Motor neuron (in vitro differentiated cells): Measurements from ENCODE around the gene SLC6A19. TPM values are rescaled to one million over a fixed set of nuclear protein-coding genes. Genes with fewer than 3 reads are reported as not detected.

Experiments used
- ATAC-seq, 8 experiments: fragments of 200-7000 bp; cut with Tn5 transposase; replicated peaks in 6 of 8; 2 replicates each; pipeline ENCODE4 v1.8.0; 2021; ENCODE audit warnings: mild to moderate bottlenecking in 8 of 8, moderate library complexity in 8 of 8
- H3K27ac ChIP-seq, 2 donors: fragments of 250-450 bp; sonication (Bioruptor Pico); 2 replicates each; pipeline ENCODE4 v1.9.0; 2021; ENCODE audit warnings: antibody characterized with exemption in 2 of 2, mild to moderate bottlenecking in 2 of 2, moderate library complexity in 1 of 2
- H3K4me1 ChIP-seq, 2 donors: fragments of 250-450 bp; sonication (Bioruptor Pico); replicated peaks in 1 of 2; 2 replicates each; pipeline ENCODE4 v1.6.1; 2021; ENCODE audit warnings: antibody characterized with exemption in 2 of 2, mild to moderate bottlenecking in 2 of 2, moderate library complexity in 1 of 2
- H3K4me3 ChIP-seq, 5 donors: fragments of 250-450 bp; sonication (Bioruptor Pico); 2 replicates each; pipeline ENCODE4 v1.9.0; 2021; ENCODE audit warnings: antibody characterized with exemption in 5 of 5, mild to moderate bottlenecking in 5 of 5, moderate library complexity in 4 of 5
- WGBS, 10 experiments: fragments of 450-650 bp; shearing (Covaris generic); methylation state at CpG; one replicate each; pipeline ENCODE4 v1.0.0; 2022; 5-methylcytosine and 5-hydroxymethylcytosine counted together
- in situ Hi-C, 9 experiments: fragments of 400-800 bp; cut with MboI; loops; one replicate each; pipeline ENCODE4 v1.15.0; 2021; ENCODE audit warnings: low sequenced_read_pairs in 9 of 9, low pct_unique_long_range_greater_than_20kb in 2 of 9; ENCODE audit not compliant: unreplicated experiment in 9 of 9
- total RNA-seq, 8 experiments: library from RNA; unstranded; fragments of 300-600 nt; gene quantifications; 2 replicates each; pipeline versions ENCODE4 v1.2.3 to v1.2.4, GENCODE V29; 2022

Gene SLC6A19
- total RNA-seq, 8 experiments from 2014 or later: 0.04 to 0.24 (median 0.10) TPM; not detected in 3

DNA sequence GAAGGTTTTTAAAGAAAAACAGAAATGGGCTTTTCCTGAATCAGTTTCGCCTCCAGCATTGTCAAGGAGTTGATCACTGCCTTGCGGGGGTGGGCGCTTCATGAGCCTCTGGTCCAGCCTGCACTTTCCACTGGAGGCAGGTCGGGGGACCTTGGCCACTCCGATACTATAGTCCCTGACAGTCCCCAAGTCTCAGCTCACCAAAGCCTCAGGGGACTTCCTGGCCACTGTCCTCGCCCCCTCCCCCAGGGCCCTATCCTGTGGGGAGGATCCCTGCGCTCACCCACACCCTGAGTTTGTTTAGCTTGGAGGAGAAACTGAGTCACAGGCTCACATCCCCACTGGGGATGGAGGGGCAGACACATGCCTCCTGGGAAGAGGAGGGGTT is 1.4 kb downstream of the SLC6A19 start:
- 60 to 100% (median 73%) methylated on average over 1 to 6 of the region's 7 CpGs; no CpG with 5 or more reads in 5 of the 10 experiments for WGBS, 10 experiments
- Histone ChIP-seq H3K4me1 (peaks cover 0 to 5% of the 10 kb centered on the region in 2 donors), H3K27ac (no peak overlapping the region), H3K4me3 (no peak overlapping the region)
- ATAC-seq: no peak
- in situ Hi-C loops: loop anchor here in 1 of 9 experiments (25.0 kb wide), 1 partner anchor 435 kb away; no protein-coding TSS in a partner anchor

DNA sequence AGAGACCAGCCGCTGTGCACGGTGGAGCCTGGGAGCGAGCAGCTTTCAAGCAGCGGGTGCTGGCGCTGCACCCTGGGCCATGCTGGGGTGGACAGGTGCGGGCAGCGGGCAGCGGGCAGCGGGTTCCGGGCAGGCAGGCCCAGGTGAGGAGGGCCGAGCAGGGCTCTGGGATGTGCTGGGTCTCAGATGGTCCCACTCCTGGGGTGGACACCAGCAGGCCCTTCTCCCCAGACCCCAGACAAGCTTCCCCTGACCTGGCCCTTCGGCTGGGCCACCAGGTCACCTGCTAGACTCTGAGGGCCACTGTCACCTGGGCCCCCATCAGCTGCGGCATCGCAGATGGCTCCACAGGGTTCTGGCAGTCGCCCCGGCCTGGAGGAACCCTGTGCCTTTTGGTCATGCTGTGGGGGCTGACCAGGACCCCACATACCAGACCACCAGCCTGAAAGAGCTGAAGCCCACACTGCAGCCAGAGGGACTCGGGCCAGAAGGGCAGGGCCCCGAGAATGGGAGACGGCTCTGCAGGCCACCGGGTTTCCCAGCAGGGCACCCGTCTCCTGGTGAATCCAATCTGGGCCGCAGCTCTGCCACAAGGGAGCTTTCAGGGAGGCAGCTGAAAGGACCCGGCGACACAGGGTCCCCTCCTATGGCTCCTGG is 2.0 kb downstream of the SLC6A19 start:
- no peak for ATAC-seq
- Histone ChIP-seq H3K27ac (no peak overlapping the region), H3K4me3 (no peak overlapping the region), H3K4me1 (peaks cover 0 to 5% of the 10 kb centered on the region in 2 donors)
- 56 to 100% methylated on average over 2 to 7 of the region's 24 CpGs; no CpG with 5 or more reads in 8 of the 10 experiments for WGBS, 10 experiments
- in situ Hi-C loops: loop anchor here in 1 of 9 experiments (25.0 kb wide), 1 partner anchor 434 kb away; no protein-coding TSS in a partner anchor

DNA sequence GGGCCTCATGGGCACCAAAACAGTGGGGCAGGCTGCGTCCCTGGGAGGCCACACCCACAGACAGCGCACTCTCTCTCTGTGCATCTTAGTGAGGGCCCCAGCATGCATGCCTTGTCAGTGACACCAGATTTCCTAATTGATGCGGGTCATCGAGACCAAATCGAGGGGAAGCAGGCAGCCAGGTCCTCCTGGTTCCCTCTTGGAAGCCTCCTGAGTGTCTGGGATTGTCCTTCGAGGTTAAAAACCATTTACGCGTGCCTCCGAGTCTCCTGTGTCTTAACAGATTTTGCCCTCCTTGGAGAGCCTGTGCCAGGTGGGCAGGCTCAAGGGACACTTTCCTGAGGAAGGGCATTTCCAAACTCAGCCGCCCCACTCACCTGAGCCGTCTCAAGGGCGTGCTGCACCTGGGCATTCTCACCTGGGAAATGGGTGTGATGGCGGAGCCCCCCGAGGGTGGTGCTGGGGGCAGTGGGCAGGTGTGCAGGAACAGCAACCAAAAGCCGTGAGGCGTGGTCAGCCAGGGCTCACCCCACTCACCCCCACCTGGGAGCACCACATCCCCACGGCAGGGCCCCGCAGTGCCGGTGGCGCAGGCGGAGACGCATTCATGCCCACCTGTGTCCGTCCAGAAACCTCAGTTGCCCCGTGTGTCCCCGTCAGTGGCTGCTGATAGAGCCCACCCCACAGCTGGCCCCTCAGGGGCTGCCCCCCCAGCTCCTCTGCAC is 2.7 kb downstream of the SLC6A19 start:
- ATAC-seq: no peak
- 20 to 100% (median 70%) methylated on average over 1 to 4 of the region's 25 CpGs; no CpG with 5 or more reads in 3 of the 10 experiments for WGBS, 10 experiments
- Histone ChIP-seq H3K4me3 (no peak overlapping the region), H3K4me1 (peaks cover 0 to 5% of the 10 kb centered on the region in 2 donors), H3K27ac (no peak overlapping the region)
- in situ Hi-C loops: loop anchor here in 1 of 9 experiments (25.0 kb wide), 1 partner anchor 433 kb away; no protein-coding TSS in a partner anchor

- H3K27ac ChIP-seq: no peak overlapping the region
- WGBS, 10 experiments: 0 to 63% (median 22%) methylated on average over 2 to 8 of the region's 18 CpGs; no CpG with 5 or more reads in 2 of the 10 experiments
- ATAC-seq: peak in 6 of 8 experiments; percentile 23 to 61 (median 50)
- no peak overlapping the region for H3K4me3 ChIP-seq
- in situ Hi-C loops: loop anchor here in 1 of 9 experiments (25.0 kb wide), 1 partner anchor 433 kb away; no protein-coding TSS in a partner anchor
- H3K4me1 ChIP-seq: peaks cover 0 to 4% of the 10 kb centered on the region in 2 donors
Observed at GRCh38 chr5:1204693-1205242, 3.4 kb downstream of the SLC6A19 start.

DNA sequence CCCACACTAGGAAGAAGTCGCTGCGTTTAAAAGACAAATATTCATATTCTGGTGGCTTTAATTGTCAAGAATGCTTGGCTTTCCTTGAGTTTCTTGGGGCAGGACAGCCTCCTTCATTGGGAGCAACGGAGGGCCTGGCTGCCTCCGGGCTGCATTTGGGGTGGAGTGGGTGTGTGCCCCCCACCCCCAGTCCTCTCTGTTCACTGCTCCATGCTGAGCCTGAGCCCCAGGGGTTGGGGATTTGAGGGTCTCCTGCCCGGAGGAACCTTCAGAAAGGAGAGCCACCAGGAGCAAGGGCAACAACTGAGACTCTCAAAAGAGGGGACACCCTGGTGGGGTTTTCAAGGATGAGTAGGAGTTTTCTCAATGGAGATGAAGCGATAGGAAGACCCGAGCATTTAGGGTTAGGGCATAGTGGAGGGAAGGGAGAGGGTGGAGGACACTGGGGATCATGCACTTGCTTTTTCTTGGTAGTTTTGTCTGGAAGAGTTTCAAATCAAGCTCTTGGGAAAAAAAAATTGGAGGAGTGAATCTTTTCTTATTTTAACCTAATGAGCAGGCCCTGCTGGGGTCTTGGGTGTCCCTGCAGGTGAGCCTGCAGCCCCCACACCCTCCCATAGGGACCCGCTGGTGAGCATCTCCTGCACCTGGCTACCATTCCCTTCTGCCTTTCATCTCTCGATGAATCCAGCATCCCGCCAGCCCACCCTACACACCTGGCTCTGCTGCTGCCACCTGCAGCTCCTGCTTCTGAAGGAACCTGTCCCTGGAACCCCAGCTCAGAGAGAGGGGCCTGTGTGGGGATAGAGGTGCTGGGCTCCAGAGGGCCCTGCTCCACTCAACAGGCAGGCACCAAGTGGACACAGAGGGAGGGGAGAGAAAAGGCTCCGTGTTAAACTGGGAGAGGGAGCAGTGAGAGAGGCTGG is 4.1 kb downstream of the SLC6A19 start:
- no peak for ATAC-seq
- H3K4me3 ChIP-seq: no peak overlapping the region
- H3K4me1 ChIP-seq: no peaks in the 10 kb centered on the region
- in situ Hi-C loops: loop anchor here in 1 of 9 experiments (25.0 kb wide), 1 partner anchor 432 kb away; no protein-coding TSS in a partner anchor
- H3K27ac ChIP-seq: no peak overlapping the region
- 7 to 96% (median 55%) methylated on average over 1 to 7 of the region's 11 CpGs; no CpG with 5 or more reads in 1 of the 10 experiments for WGBS, 10 experiments

DNA sequence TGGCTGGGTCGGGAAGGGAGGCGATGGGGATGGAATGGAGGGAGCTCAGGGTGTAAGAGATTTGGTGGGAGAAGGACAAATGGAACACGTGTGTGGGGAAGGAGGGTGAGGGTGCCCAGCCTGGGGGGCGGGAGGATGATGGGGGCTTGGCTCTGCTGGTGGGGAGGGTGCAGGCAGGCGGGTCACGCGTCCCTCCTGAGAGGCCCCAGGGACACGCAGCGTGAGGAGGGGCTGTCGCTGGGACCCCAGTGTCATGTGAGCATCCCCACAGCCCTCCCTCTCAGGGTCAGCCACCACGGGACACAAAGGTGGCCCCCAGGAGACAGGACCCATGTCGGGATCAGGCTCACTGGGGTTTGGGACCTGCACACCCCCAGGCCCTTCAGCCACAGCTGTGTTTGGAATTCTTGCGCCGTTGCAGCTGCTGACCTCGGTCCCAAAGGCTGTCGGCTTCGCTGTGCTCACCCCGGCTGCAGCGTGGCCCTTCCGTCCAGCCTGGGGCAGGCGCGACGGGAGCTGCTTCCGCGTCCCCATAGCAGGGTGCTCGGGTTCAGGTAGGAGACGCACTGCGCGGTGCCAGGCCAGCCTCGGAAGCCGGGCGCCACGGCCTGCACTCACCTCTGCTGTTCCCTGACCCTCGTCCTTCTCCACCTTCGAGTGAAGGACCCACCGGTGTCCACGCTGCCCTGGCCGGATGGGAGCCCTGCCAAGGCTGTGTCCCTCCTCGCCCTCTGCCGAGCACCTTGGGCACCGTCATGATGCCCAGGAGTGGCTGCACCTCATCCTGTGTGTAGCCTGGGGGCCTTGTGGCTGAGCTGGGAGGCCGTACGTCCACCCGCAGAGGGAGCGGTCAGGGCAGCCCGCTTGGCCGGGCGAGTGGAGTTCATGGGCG is 5.4 kb downstream of the SLC6A19 start:
- no peaks in the 10 kb centered on the region for H3K4me1 ChIP-seq
- ATAC-seq: no peak

DNA sequence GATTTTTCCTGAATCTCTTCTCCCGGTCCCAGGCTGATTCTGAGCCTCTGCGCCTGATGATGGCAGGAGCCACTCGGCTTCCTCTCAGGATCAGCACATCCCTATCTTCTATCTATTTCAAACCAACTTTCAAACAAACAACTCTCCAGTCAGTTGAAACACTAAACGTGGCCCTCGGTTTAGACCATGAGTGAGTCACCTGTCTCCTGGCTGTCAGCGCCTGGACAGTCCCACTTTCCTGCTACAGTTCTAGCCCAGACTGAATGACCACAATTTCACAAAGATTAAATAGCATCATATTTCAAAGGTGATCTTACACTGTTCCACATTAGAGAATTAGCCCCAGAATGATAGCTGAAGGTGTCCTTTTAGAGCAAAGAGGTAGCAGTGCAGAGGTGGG is 6.2 kb downstream of the SLC6A19 start:
- Histone ChIP-seq H3K4me3 (no peak overlapping the region), H3K27ac (no peak overlapping the region), H3K4me1 (no peaks in the 10 kb centered on the region)
- in situ Hi-C loops: loop anchor here in 1 of 9 experiments (25.0 kb wide), 1 partner anchor 430 kb away; no protein-coding TSS in a partner anchor
- peak in 2 of 8 experiments; percentile 15 to 19 for ATAC-seq
- 38 to 100% (median 80%) methylated on average over 1 to 6 of the region's 6 CpGs; no CpG with 5 or more reads in 3 of the 10 experiments for WGBS, 10 experiments

More for the DNA sequence above, 5.4 kb downstream of the SLC6A19 start:
- in situ Hi-C loops: loop anchor here in 1 of 9 experiments (25.0 kb wide), 1 partner anchor 431 kb away; no protein-coding TSS in a partner anchor
- Histone ChIP-seq H3K27ac (no peak overlapping the region), H3K4me3 (no peak overlapping the region)
- 67 to 79% (median 70%) methylated on average over 3 to 16 of the region's 49 CpGs; no CpG with 5 or more reads in 6 of the 10 experiments for WGBS, 10 experiments

DNA sequence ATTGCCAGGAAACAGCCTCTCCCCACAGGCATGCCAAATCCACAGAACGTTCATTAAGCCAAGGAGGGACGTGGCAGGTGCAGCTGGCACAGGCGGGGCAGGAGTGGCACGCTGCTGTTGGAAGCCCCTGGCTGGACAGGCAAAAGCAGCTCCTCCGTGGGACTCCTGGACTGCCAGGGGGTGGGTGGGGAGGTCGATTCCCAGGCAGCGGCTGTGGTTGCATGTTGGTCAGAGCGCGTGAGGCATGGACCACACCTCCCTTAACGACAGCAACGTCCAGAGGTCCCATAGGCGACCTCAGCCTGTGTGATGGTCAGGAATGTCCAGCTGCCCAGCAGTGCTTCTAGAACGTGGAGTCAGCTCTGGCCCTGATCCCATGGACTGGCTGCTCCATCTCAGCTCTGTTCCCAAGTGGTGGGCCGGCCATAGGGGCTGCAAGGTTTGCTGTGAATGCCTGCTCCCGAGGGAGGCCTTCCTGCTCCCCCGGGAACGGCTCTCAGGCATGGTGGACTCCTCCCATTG is 6.9 kb downstream of the SLC6A19 start:
- Histone ChIP-seq H3K27ac (no peak overlapping the region), H3K4me3 (no peak overlapping the region), H3K4me1 (no peaks in the 10 kb centered on the region)
- no peak for ATAC-seq
- in situ Hi-C loops: loop anchor here in 1 of 9 experiments (25.0 kb wide), 1 partner anchor 429 kb away; no protein-coding TSS in a partner anchor
- WGBS, 10 experiments: 47 to 100% (median 61%) methylated on average over 1 to 4 of the region's 17 CpGs; no CpG with 5 or more reads in 6 of the 10 experiments

DNA sequence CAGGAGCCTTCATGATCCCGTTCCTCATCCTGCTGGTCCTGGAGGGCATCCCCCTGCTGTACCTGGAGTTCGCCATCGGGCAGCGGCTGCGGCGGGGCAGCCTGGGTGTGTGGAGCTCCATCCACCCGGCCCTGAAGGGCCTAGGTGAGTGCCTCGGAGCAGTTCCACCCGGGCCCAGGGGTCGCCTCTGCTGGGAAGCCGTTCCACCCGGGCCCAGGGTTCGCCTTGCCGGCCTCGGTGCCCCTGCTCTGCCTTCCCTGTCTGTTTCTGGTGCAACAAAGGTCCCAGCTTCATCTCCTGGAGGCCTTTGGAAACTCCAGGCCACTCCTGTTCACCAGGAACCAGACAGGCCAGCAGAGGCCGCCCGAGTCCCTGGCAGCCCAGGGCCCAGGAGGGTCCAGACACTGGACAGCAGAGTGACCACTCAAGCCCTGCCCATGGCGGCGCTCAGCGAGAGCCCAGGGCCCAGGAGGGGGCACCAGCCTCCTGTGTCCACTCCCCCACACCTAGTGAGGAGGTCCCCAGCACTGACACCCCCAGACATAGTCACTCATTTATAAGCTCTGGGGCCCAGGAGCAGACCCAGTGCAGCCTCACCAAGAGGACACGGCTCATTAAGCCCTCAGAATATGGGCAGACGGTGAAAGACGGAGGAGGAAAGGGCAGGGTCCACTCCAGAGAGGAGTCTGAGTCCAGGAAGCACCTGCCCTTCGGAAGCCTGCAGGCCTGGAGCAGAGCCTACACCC is 7.5 kb downstream of the SLC6A19 start:
- no peak overlapping the region for H3K4me3 ChIP-seq
- in situ Hi-C loops: loop anchor here in 1 of 9 experiments (25.0 kb wide), 1 partner anchor 428 kb away; no protein-coding TSS in a partner anchor
- H3K4me1 ChIP-seq: no peaks in the 10 kb centered on the region
- peak; percentile 71 to 95 (median 81) for ATAC-seq
- WGBS, 10 experiments: 0 to 85% (median 49%) methylated on average over 2 to 7 of the region's 24 CpGs; no CpG with 5 or more reads in 5 of the 10 experiments
- H3K27ac ChIP-seq: no peak overlapping the region

DNA sequence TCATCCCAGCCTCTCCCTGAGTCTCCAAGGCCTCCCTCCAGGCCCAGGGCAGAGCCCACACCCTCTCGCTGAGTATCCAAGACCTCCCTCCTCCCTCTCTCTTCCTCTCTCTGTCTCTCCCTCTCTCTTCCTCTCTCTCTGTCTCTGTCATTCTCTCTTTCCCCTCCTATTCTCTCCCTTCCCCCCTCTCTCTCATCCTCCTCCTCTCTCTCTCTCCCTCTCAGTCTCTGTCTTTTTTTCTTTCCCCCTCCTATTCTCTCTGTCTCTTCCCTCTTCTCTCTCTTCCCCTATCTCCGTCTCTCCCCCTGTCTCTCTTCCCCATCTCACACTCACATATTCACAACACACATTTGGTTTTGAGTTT is 8.1 kb downstream of the SLC6A19 start:
- Histone ChIP-seq H3K27ac (no peak overlapping the region), H3K4me3 (no peak overlapping the region), H3K4me1 (no peaks in the 10 kb centered on the region)
- ATAC-seq: peak in 2 of 8 experiments; percentile 10 to 50
- in situ Hi-C loops: loop anchor here in 1 of 9 experiments (25.0 kb wide), 1 partner anchor 428 kb away; no protein-coding TSS in a partner anchor
- WGBS, 10 experiments: 13 to 92% (median 38%) methylated on average over 1 to 2 of the region's 2 CpGs; no CpG with 5 or more reads in 3 of the 10 experiments
